DMS153 treated with DMSO at 0.1 percent for 48 hours (cell line): ENCODE results near the gene ASCL2.

ENCODE experiments used
- DNase-seq: peaks from one replicate; lab custom pipeline; 2025; ENCODE audit not compliant: unreplicated experiment; lab: John Stamatoyannopoulos, UW

The ASCL2 gene

DNA sequence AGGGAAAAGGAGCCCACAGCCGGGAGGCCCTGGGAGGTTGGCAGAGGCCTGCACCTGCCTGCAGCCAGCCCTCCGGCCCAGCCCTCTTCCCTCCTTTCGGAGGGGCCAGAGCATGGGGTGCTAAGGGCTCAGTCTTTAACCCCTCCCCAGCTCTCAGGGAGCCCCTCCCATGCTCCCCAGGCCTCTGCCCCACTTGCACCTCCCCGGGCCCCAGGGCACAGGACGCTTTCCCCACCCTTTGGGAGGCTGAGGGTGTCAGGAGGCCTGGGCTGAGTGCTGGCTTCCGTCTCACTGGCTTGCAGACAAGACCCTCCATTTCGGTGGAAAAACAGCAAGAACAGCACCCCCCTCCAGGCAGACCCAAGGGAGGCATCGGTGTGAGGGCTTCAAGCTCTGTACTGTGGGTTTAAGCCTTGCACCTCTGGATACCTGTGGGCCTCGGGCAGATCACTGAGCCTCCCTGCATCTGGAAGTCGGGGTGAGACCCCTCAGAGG, 7.3 kb downstream of the ASCL2 start:
- no peak for DNase-seq

DNA sequence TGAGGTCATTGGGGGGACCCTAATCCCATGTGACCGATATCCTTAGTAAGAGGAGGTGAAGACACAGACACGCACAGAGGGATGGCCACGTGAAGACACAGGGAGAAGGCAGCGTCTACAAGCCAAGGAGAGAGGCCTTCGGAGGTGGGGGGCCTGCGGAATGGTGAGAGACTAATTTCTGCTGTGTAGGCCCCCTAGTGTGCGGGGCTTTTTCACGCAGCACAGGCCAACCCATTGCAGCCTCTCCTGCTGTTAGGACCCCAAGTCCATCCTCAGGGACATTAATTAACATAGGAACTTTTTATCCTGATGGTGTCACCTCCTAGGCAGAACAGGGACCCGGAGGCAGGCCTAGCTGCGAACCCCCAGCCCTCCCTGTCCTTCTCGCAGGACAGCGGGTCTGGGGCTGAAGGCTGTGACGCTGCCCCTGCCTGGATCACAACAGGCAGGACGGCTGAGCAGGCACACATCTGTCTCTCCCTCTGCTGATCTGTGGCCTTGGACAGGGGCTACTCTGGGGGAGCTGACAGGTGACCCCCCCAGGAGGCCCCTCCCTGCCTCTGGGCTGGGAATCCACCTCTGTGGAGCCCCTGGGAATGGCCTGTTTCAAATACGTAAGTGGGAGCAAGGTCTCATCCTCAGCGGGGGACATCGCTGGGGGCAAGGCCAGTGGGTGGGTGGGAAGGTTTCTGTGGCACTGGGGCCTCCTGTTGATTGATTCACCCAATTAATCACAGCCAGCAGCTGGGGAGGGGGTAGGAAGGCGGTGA, 7.9 kb downstream of the ASCL2 start:
- no peak for DNase-seq

DNA sequence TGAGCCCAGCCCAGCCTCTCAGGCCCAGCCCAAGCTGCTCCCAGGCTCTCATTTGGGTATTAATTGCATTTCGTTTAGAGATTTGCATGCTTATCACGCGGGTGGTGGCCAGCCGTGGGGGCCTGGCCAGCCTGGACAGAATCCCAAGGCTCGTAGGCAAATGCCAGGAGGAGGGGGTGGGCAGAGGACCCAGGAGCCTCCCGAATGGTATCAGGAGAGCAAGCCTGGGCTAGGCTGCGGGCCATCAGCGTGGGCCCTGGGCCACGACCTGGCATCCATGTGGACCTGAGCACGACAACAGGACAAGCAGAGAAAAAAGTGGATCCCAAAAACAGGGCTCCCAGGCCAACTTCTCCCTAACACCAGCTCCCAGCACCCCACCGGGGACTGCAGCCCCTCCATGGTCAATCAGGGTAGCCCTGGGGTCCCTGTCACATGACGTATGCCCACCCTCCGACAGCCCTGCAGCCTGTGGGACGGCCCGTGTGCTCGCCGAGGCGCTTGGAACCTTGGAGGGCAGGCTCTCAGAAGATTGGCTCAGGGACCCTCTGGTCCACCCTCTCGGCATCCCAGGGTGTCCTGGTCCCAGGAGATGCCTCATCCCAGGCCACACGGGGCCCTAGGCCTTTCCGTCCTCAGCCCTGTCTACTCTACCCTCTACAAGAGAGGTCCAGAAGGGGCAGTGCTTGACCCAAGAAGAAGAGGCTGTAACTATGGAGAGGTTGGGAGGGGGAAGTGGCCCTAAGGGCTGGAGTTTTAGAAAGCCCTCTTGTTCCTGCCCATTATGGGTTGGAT, 8.8 kb downstream of the ASCL2 start:
- DNase-seq, result no peak

DNA sequence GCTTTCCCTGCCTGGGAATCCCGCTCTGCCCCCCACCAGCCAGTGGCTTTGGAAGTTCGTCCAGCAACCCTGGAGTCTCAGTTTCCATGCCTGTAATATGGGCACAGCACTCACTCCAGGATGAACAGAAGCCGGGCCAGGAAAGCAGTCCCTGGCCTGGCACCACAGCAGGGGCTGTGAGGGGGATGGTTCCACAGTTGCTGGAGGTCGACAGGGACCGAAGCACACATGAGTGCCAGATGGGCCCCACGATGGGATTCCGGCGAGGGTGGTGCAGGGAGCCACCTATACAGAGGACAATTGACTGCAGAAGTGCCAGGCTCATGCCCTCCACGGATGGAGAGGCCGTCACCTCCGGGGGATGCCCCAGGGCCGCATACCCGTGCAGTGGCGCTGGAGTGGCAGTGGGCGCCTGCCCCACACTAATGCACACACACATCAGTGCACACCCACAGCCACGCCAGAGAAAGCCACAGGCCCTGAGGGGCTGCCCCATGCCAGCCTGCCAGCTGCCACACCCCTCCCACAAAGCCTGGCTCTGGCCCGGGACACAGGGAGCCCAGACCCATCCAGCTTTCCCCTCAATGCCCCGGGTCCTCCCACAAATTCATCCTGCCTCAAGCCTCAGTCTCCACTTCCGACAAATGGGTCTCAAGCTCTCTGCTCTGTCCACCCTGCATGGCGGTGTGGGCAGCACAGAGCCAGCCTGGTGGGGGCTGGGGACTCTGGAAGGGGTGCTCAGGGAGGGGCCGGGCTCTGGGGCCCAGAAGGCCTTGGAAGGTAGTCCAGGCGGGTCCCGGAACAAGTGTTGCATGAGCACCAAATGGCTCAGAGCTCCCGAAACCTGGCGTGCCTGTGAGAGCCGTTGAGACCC, 9.7 kb downstream of the ASCL2 start:
- DNase-seq, result no peak

DNA sequence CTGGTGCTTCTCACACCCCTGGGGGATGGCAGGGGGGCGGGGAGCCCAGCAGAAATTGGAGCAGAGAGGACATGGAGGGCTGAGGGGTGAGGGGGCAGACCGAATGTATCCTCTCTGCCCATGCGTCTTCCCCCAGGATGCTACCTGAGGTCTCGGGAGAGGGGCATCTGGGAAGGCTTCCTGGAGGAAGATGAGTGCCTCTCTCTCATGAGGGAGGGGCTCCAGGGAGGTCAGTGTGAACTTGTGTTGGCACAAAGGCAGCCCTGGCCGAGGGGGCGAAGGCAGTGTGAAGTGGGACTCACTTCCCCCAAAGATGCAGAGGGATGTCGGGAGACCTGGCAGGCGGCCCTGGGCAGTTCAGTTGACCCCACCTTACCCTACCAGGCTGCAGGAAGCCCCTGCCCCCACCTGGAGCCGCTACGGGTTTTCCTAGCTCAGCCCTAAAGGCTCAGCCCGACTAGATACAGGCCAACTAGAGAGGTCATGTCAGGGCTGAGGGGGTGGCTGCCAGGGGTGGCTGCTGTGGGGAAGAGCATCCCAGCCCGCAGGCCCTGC, 10.4 kb downstream of the ASCL2 start:
- no peak for DNase-seq

DNA sequence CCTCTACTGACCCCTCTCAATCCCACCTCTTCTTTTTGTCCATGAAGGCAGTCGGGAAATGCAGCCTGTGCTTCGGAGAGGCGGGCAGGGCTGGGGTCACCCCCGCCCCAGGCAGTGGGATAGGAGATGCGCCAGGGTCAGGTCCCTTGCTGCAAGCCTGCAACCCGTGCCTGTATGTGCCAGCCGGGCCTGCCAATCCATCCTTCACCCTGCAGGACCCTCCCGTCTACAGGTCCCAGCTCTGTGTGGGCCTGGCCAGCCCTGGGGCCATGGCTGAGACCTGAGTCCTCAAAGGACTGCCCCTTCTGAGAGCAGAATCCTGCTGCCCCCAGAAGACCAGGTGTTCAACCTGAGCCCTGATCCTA, 10.9 kb downstream of the ASCL2 start:
- no peak for DNase-seq

DNA sequence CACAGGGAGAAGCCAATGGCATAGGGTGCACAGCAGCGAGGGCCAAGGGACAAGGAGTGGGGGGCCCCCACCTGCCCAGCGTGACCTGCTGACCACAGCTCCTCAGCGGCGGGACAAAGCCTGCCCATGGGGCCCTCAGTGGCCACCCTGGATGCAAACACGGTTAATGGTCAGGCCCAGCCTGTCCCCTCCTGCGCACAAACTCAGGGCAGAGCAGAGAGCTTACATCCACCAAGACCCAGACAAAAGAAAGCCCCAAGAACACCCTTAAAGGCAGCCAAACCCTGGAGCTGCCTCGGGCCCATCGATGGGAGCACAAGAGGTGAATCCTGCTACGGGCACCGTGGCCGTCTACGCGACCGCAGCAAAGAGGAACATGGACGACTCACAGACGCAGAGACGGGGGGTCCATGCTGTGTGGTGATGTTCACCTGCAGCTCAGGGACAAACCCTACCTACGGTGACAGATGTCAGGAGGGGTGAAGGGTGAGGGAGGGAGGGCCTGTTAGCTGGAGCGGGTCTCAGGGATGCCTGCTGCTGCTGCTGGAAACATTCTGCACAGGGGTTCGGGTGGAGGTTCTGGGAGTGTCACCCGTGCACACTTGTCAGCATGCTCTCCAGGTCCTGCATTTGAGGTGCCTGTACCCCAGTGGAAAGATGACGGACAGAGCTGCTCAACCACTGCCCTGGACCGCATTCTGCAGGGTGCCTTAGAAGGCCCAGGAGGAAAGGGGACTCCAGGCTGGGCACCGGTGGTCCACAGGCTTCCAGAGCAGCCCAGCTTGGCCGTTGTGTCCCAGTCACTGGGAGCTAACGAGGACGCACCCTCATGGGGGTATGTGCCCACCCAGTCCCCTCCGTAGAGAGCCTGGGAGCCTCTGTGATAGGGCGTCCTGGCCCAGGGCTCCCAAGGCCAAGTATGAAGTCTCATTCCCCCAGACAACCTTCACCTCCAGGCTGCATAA, 11.6 kb downstream of the ASCL2 start:
- no peak for DNase-seq

DNA sequence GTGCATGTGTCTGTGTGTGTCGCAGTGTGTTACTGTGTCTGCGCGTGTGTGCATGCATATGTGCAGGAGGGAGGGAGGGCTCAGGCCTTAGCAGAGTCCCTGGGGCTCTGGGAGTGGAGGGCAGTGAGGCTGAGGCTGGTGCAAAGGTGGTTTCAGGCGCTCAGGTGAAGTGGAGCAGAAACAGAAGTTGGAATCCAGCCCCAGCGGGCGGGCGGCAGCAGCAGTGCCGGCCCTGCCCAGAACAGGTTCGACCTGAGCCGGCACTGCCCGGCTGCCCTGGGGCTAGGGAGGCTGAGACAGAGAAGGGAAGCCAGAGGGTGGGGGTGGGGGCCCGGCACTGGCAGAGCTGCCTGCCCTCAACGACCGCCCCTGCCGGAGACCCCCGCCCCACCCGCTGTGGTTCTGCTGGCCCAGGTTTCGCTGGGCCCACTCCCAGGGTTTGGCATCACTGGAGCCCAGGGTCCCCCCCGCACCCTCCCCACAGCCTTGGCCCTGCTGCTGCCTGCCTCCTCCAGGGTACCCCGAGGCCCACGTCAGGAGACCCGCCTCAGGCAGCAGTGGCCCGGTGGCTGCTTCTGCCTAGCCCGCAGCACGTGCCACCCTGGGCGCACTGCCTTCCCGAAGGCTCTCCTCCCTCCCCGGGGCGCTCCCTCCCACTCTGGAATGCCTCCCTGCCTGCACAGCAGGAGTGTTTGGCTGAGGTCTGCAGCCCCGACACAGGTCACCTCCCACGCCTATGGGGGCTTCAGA, 13.3 kb downstream of the ASCL2 start:
- DNase-seq, result no peak

DNA sequence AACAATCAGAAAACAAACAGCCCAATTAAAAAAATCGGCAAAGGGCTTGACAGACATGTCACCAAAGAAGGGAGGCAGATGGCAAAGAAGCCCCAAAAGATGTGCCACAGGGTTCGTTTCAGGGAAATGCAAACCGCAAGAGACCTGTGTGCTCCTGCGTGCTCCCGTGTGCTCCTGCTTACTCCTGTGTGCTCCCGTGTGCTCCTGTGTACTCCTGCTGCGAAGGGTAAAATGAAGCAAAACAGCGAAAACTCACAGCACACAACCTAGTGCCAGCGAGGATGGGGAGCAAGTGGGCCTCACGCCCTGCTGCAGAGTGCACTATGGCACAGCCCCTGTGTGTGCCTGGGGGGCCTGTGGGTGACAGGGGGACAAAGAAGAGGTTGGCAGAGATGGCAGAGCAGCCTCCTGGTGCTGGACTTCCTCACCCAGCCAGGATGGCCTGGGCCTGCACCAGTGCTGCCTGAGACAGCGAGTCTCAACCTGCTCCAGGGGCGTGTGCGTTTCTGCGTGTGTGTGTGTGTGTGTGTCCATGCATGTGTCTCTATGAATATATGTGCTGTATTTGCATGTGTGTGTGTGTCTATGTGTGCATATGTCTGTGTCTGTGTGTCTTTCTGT, 14.0 kb downstream of the ASCL2 start:
- no peak for DNase-seq

DNA sequence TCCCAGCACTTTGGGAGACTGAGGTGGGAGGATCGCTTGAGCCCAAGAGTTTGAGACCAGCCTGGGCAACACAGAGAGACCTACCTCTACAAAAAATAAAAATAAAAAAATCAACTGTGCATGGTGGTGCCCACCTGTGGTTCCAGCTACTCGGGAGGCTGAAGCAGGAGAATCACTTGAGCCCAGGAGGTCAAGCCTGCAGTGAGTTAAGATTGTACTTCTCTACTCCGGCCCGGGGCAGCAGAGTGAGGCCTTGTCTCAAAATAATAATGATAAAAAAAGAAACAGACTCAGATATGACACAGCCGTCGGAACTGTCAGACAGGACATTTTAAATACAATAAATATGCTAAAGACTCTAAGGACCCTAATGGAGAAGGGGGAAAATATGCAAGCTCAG, 18.4 kb downstream of the ASCL2 start:
- DNase-seq, result no peak

DNA sequence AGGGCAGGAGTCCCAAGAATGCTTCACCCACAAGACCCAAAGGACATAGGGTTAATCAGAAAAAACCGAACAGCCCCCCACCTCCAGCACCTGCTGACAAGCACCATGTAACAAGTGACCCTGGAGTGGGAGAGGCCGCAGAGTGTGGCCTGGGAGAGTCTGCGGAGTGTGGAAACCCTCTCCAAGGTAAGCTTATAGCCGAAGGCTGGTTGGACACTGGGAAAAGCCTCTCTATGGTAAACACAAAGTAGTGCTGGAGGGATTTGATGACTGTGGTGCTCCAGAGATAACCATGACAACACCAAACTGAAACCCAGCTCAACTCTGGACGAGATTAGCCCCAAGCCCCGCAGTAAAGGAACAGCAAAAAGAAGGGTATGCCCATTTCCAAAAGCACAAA, 19.2 kb downstream of the ASCL2 start:
- DNase-seq, result no peak

DNA sequence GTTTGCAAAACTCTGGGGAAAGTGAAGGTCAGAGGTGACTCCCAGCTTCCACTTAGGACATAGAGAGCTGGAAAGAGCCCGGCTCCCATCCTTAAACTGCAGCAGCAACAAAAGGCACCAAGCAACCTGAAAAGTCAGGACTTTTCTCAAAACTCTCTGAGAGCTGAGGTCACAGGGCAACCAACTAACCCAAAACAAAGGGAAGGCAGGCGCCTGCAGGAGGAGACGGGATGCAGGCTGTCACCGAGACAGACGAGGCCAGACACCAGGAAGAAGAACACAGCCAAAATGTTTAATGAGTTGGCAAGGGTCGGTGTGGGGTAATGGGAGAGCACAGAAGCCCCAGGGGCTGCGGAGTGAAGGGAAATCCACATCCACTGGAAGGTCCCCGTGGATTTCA, 19.9 kb downstream of the ASCL2 start:
- no peak for DNase-seq

DNA sequence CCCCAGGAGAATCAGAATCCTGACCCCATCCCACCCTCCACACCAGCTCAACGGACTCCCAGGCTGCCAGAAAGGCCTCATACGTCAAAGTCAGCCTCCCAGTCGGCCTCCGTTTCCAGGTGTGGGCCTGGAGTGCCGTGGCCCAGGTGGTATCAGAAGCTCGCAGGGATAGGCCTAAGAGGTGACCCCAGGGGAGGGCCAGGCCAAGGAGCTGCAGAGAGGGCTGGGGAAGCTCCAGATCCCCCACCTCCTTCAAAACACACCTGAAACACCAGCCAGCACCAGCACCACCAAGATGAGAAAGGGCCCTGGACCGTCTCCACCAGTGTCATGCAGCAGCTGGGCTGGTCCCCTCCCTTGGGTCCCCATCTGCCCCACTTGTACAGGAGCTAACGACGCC, 20.3 kb downstream of the ASCL2 start:
- DNase-seq, result no peak

DNA sequence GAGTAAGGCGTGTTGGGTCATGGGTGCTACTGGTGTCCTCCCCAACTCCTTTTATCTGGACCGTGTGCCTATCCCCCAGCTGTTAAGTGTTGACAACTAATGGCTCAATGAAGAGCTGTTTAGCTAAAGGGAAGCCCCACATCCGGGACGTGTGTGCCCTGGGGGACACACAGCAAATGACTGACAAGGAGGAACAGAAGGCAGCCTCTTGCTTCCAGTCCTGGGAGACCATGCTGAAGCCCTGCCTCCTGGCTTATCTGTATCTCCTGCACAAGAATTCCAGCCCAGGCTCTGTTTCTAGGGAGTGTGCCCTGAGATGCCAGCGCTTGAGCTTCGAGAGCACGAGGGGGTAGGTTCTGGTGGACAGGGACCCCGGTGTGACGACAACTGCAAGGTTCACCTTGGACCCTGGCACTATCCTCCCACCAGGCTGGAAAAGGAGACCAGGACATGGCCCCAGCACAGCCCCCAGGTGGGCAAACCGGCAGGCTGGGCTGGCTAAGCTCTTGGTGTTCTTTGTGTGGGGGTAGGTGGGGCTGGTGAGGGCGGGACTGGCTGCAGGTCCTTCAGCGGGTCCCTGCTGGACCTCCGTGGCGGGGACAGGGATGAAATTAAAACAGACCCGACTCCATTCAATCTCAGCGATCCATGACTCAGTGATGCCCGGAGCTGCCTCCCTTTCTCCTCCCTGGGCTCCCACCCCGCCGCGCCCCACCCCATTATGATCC, 21.0 kb downstream of the ASCL2 start:
- no peak for DNase-seq

DNA sequence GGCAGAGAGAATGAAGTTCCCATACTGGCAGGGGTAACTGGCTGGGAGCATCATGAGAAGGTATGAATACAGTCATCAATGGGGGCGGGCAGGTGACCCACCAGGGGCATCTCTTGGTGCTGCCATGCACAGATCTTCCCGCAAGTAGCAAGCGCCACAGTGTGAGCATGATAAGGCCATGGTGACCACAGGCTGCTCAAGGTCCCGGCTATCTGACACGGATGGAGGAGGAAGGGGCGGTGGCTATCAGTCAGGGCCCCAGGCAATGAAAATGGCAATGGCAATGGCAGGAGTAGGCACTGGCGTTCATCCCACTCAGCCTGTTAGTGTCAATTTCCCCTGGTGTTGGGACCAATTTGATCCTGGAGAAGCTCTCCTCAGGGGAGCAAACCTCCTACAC, 21.6 kb downstream of the ASCL2 start:
- DNase-seq, result no peak

DNA sequence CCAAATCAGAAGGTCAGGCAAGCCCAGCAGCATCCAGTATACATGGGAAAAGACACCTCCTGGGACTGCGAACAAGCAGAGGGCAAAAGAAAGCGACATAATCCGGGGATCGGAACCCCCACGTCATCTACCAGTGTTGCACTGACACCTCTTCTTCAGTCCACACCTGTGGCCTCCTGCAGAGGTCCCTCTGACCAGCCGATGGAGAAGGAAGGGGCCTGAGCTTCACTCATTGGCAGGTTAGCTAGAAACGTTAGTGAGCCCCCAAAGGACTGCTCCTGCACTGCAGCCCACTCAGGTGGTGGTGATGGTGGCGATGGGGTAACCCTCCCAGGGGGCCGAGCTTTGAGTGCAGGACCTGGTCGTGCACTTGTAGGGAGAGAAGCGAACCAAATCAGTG, 22.1 kb downstream of the ASCL2 start:
- no peak for DNase-seq

DNA sequence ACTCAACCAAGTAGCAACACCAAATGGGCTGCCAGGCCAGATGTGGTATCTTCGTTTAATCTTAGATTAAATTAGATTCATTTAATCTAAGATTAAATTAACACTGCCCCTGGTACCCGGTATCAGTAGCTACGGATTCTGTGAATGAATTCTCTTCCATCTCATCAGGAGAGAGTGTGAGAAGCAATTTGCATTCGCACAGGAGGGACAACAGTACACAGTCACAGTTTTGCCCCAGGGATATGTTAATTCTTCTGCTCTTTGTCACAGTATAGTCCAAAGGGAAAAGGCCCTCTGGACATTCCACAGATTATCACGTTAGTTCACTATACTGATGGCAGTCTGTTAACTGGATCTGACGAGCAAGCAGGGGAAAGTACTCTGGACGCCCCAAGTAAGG, 22.9 kb downstream of the ASCL2 start:
- no peak for DNase-seq

DNA sequence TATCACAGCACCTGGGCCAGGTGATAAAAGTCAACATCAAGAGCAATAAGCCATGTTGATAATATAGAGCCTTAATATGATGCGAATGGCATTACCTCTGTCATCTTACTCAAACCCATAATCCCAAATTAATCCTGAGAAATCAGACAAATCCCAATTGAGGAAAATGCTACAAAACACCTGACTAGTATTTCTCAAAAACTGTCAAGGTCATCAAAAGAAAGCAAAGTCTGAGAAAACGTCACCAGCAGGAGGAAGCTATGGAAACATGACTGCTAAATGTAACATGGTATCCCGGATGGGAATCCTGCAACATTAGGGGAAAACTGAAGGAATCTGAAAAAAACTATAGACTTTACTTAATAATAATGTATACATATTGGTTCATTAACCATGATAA, 29.6 kb downstream of the ASCL2 start:
- no peak for DNase-seq
